Neuron (in vitro differentiated cells): Measurements from ENCODE around the gene PHLDB1.

ENCODE experiments used
- H2AFZ ChIP-seq: one replicate; pipeline ENCODE4 v1.6.1; 2013; ENCODE audit warnings: low read depth, mild to moderate bottlenecking, inconsistent platforms, low read length, moderate library complexity
- H3K27me3 ChIP-seq: one replicate; pipeline ENCODE4 v1.6.1; 2013; ENCODE audit warnings: low read length; ENCODE audit not compliant: insufficient read depth
- H3K36me3 ChIP-seq: one replicate; pipeline ENCODE4 v1.6.1; 2013; ENCODE audit warnings: low read length; ENCODE audit not compliant: insufficient read depth
- H3K4me1 ChIP-seq: one replicate; pipeline ENCODE4 v1.6.1; 2013; ENCODE audit warnings: low read length; ENCODE audit not compliant: insufficient read depth
- H3K4me3 ChIP-seq: 2 replicates; pipeline ENCODE4 v1.5.1; 2013; ENCODE audit warnings: mild to moderate bottlenecking, low read length, moderate library complexity
- H3K9me3 ChIP-seq: one replicate; pipeline ENCODE4 v1.6.1; 2013; ENCODE audit warnings: low read length

The PHLDB1 gene

DNA sequence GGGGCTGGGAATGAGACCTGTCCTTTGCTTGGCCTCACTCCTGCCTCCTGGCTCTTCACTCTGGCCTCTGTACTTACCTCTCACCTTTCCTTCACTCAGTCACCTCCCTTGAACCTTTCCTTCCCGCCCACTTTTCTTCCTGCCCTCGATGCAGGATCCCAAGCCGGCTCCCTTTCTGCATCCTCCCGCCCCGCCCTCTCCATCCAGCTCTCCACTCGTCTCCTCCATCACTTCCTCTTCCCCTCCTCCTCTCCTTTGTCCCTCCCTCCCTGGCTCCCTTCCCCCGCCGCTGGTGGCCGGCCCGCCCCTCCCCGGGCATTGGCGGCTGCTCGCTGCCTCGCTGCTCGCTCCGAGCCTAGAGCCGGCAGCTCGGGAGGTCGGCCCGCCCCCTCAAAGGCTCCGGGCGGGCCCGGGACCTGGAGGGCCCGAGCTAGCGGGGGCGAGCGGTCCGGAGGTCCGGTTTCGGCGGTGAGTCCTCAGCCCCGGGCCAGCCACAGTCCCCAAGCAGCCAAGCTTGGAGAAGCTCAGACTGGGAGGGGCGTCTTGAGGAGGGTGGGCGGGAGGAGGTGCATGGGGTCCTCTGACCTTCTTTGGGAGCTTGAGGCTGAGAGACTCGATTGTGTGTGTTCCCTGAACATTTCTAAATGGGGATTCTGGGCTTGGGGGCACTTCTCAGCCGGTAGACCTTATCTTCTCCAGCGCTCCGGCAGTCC is 13.8 kb downstream of the PHLDB1 start:
- no peaks in the 10 kb centered on the region for H3K27me3 ChIP-seq
- peak overlapping the region; percentile 89 for H3K4me3 ChIP-seq
- H3K36me3 ChIP-seq: peaks cover 17% of the 10 kb centered on the region
- H3K4me1 ChIP-seq: peaks cover 59% of the 10 kb centered on the region
- peak overlapping the region; percentile 42 for H2AFZ ChIP-seq
- no peaks in the 10 kb centered on the region for H3K9me3 ChIP-seq

DNA sequence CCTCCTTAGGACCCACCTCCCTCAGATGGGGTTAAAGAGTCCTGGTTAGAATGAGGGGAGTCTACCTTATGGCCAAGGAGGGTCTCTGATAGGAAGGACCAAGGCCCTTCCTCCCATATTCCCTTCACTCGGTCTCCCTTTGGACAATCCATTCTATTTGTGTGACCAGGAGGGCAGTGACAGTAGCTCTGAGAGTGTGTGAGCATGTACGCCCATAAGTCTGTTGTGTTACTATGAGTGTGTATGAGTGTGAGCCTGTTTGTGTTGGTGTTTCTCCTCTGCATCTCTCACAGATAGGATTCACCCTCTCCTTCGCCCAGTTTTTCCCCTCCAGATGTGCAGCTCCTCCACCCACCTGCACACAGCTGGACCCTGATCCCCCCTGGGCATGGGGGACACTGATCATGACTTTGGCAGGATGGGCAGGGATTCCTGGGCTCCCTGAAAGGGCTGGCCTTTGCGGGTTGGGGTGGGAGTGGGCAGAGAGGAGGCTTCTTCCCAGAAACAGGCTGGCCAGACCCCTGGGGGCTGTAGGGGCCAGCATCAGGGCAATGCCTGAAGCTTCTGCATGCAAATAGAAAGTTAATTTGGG is 14.5 kb downstream of the PHLDB1 start:
- peaks cover 55% of the 10 kb centered on the region for H3K4me1 ChIP-seq
- H3K36me3 ChIP-seq: peaks cover 19% of the 10 kb centered on the region
- no peaks in the 10 kb centered on the region for H3K9me3 ChIP-seq
- H3K27me3 ChIP-seq: no peaks in the 10 kb centered on the region
- peak overlapping the region; percentile 89 for H3K4me3 ChIP-seq
- peak overlapping the region; percentile 42 for H2AFZ ChIP-seq

DNA sequence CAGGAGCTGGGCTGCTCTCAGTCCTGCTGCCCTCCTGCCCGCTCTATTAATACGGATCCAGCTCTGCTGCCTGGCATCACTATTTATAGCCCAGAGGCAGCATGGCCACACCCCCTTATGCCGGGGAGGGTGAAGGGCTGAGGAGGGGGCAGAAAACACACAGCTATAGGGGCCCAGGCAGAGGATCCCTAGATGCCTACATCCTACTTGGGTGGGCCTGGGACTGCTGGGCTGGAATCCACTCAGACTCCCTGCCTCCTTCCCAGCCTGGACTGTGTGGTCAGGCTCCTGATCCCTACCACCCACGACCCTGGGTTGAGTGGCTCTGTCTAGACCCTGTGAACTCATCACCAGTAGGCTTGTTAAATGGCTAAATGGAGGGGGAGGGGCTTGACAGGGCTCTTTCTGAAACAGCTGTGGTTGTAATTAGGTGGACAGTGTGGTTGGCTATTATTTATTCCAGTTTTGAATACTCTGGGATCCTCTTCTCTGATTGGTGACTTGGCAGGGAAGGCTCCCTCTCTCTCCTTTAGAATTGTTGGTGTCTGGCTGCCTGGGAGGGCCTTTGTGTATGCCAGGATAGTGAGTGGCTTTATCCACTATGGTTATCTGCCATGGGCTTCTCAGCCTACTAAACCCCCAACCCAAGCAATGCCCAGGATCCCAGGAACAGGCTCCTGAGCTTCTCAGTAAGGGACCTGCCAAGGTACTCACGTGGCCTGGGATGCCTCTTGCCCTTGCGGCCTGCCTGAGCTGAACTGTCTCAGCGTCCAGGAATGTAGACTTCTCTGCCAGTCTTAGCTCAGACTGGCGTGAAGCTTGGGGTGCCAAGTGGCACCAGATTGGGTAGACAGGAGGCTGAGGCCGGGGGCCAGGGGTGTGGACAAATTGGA is 15.2 kb downstream of the PHLDB1 start:
- H3K4me1 ChIP-seq: peaks cover 47% of the 10 kb centered on the region

DNA sequence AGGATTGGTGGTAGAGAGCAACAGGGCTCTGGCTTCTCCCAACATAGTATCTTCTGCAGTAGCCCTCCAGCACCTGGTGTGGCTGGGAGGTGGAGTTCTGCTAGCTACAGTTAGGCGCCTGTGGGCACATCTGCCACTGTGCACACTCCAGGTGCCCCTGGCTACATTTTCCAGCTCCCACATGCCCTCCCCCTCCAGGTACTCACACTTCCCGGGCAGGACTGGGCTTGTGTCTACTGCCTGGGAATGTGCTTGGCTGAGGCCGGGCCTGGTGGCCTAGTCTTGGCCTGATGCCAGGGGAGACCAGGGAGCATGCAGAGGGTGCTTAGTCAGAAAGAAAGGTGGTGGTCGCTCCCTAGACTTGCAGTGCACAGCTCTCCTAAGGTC is 15.8 kb downstream of the PHLDB1 start:
- H3K9me3 ChIP-seq: no peaks in the 10 kb centered on the region
- H3K36me3 ChIP-seq: peaks cover 33% of the 10 kb centered on the region
- H2AFZ ChIP-seq: no peak overlapping the region
- H3K27me3 ChIP-seq: no peaks in the 10 kb centered on the region
- H3K4me3 ChIP-seq: no peak overlapping the region
- peaks cover 41% of the 10 kb centered on the region for H3K4me1 ChIP-seq

More for the DNA sequence above, 15.2 kb downstream of the PHLDB1 start:
- peaks cover 27% of the 10 kb centered on the region for H3K36me3 ChIP-seq
- H2AFZ ChIP-seq: no peak overlapping the region
- no peaks in the 10 kb centered on the region for H3K9me3 ChIP-seq
- H3K4me3 ChIP-seq: peak overlapping the region; percentile 89
- no peaks in the 10 kb centered on the region for H3K27me3 ChIP-seq

DNA sequence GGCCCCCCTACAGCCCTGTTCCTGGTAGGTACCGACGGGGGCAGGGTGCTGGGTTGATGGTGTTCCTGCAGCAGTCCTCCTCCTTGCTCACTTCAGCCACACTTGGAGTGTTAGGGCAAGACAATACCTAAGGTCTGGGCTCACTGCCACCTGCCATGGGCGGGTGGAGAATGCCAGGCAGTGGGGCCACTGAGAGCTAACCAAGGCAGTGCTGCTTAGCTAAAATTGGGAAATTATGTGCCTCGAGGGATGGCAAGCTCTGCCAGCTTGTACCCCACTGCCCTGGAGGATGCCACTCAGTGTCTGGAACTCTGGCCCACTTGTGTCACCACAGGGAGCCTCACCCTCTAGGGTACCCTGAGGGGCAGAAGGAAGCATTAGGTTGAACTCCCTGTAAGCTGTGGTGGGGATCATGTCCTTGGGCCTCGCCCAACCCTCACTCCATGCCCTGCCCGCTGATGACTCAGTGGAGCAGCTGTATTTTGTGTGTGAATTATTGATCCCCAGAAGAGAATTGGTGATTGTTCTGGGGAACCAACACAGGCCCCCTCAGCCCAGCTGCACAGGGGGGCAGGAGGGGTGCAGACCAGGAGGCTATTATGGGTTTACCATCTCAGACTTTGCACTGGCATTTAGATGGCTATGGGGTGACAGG is 17.7 kb downstream of the PHLDB1 start:
- no peaks in the 10 kb centered on the region for H3K9me3 ChIP-seq
- no peak overlapping the region for H2AFZ ChIP-seq
- no peak overlapping the region for H3K4me3 ChIP-seq
- peaks cover 51% of the 10 kb centered on the region for H3K36me3 ChIP-seq
- peaks cover 24% of the 10 kb centered on the region for H3K4me1 ChIP-seq
- H3K27me3 ChIP-seq: no peaks in the 10 kb centered on the region

DNA sequence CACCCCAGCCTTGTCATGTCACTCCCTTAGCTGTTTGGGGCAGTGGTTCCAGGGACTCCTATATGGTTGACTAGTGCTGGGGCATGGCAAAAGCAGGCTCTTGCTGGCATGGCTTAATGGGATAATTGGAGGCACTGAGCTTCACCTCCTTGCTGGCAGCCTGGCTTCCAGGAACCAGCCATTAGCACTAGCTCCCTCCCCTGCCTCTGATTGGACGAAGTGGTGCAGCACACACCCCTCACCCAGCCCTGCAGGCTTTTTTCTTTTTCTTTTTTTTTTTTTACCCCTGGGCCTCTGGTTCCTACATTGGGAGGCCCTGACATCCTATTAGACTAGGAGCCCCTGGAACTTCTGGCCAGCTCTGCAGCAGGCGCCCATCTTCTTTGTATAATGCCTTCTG is 18.6 kb downstream of the PHLDB1 start:
- Histone ChIP-seq H3K36me3 (peaks cover 59% of the 10 kb centered on the region), H3K27me3 (no peaks in the 10 kb centered on the region), H2AFZ (no peak overlapping the region), H3K4me1 (peaks cover 17% of the 10 kb centered on the region), H3K9me3 (no peaks in the 10 kb centered on the region), H3K4me3 (no peak overlapping the region)

DNA sequence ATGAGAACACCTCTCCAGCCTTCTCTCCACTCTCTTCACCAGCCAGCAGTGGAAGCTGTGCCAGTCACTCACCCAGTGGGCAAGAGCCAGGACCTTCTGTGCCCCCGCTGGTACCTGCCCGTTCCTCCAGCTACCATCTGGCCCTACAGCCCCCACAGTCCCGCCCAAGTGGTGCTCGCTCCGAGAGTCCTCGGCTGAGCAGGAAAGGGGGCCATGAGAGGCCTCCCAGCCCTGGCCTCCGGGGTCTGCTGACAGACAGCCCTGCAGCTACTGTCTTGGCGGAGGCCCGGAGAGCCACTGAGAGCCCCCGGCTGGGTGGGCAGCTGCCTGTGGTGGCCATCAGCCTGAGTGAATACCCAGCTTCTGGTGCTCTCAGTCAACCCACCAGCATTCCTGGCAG is 20.2 kb downstream of the PHLDB1 start:
- Histone ChIP-seq H2AFZ (no peak overlapping the region), H3K27me3 (no peaks in the 10 kb centered on the region), H3K36me3 (peaks cover 74% of the 10 kb centered on the region), H3K9me3 (no peaks in the 10 kb centered on the region), H3K4me1 (peaks cover 8% of the 10 kb centered on the region), H3K4me3 (no peak overlapping the region)

DNA sequence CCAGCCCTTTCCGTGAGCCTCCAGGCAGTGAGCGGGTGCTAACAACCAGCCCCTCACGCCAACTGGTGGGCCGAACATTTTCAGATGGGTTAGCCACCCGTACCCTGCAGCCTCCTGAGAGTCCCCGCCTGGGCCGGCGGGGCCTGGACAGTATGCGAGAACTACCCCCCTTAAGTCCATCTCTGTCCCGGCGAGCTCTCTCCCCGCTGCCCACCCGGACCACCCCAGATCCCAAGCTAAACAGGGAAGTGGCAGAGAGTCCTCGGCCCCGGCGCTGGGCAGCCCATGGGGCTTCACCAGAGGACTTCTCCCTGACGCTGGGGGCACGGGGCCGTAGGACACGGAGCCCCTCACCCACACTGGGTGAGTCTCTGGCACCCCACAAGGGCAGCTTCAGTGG is 20.6 kb downstream of the PHLDB1 start:
- Histone ChIP-seq H3K9me3 (no peaks in the 10 kb centered on the region), H2AFZ (no peak overlapping the region), H3K27me3 (no peaks in the 10 kb centered on the region), H3K4me1 (peaks cover 4% of the 10 kb centered on the region), H3K4me3 (no peak overlapping the region), H3K36me3 (peaks cover 78% of the 10 kb centered on the region)

DNA sequence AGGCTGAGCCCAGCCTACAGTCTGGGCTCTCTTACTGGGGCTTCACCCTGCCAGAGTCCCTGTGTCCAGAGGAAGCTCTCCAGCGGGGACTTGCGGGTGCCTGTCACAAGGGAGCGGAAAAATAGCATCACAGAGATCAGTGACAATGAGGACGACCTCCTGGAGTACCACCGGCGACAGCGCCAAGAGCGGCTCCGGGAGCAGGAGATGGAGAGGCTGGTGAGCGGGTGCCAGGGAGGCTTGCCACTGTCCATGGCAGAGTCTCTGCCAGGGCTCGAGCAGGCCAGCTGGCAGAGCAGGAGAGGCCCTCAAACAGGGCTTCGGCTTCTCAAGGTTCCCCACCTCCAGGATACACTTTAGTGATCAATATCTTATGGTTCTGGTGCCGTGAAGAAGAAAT is 21.0 kb downstream of the PHLDB1 start:
- Histone ChIP-seq H3K27me3 (no peaks in the 10 kb centered on the region), H3K36me3 (peaks cover 82% of the 10 kb centered on the region), H3K4me1 (no peaks in the 10 kb centered on the region), H3K4me3 (no peak overlapping the region), H2AFZ (no peak overlapping the region), H3K9me3 (no peaks in the 10 kb centered on the region)

DNA sequence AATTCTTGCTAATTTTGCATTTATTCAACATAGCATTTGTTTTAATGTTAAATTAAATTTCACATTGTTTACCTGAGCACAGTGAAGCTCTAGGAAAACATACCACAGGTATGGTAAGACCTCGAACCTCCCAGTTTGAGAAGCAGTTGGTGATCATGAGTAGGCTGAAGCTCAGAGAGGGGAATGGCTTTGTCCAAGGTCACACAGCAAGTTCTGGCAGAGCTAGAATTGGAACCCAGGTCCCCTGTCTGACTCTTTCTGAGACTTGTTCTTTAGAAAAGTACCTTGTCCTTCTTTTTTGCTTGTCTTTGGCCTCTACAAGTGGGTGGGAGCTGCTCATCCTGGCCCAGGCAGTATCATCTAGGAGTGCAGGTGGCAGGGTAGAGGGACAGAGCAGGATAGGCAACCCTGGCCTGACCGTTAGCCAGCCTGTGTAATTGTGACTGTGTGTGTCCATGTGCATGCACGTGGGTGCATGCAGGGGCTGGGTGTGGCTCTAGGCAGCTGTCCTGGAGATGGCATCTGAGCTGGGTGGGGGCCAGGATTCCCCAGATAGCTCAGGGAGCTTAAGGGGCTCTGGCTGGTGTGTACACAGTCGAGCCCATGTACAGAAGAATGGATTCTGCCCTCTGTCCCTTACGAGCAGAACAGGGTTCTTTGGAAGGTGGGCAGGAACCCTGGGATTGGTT is 21.6 kb downstream of the PHLDB1 start:
- no peaks in the 10 kb centered on the region for H3K27me3 ChIP-seq
- peaks cover 86% of the 10 kb centered on the region for H3K36me3 ChIP-seq
- no peak overlapping the region for H3K4me3 ChIP-seq
- H3K9me3 ChIP-seq: no peaks in the 10 kb centered on the region
- no peak overlapping the region for H2AFZ ChIP-seq
- H3K4me1 ChIP-seq: no peaks in the 10 kb centered on the region

DNA sequence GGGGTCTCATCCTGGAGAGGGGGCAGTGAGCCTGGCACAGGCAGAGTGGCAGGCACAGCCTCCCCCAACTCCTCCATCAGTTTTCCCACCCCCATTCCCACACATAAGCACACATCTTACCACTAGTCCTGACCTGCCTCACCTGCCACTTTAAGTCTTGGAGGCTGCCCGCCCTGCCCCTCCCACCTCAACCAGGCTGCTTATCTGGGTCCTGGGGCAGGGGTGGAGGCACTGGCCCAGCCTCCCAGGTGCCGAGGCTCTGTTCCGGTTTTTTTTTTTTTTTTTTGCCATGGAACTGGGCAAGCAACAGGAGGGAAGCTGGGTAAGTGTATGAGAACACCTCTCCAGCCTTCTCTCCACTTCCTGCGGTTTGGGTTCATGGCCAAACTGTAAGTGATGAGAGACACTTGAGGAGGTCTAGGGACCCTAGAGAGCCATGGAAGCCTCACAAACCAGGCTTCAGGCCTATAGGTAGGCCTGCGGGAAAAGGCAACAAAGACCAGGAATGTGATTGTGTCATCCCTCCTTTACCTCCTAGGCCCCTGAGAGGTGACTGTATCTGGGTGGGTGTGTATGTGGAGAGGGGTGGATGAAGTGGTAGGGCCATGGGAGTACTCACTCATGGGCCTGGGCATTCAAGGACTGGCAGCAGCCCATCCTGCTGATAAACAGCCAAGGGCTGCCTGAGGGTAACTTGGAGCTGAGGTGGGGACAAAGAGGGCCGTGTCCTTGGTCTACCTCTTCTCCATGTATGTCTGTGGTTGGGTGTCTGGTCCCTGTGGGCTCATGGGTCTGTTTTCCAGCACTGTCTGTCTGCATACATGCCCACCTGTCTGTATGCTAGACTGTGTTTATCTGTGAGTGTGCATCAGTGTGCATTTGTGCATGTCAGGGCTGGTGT is 22.6 kb downstream of the PHLDB1 start:
- Histone ChIP-seq H3K4me3 (no peak overlapping the region), H3K4me1 (no peaks in the 10 kb centered on the region), H3K36me3 (peaks cover 87% of the 10 kb centered on the region), H3K9me3 (no peaks in the 10 kb centered on the region), H2AFZ (no peak overlapping the region), H3K27me3 (no peaks in the 10 kb centered on the region)
